Astrocyte of the cerebellum (primary cell): ENCODE data around the gene RFX1.
"Not testable (repeated sequence)": the region's sequence is repeated elsewhere in the genome, so short reads cannot be mapped to it uniquely, and the experiment has no call there.

ENCODE experiments used
- DNase-seq: peaks from one replicate; pipeline ENCODE4 v3.0.0-alpha.2; 2011; ENCODE audit warnings: low read depth
- H3K4me3 ChIP-seq: 2 replicates; pipeline ENCODE4 v1.5.1; 2011; ENCODE audit warnings: mild to moderate bottlenecking, low read depth, low read length, moderate library complexity
- CTCF ChIP-seq: IDR thresholded peaks from 2 replicates; pipeline ENCODE4 v1.5.1; 2012; ENCODE audit warnings: low read length, low read depth, moderate library complexity, mild to moderate bottlenecking; ENCODE audit errors: missing control alignments
- in situ Hi-C: cut with HindIII; loops from 2 replicates; pipeline ENCODE4 v1.10.0; 2017; ENCODE audit warnings: low sequenced_read_pairs

Gene RFX1

GRCh38 chr19:13929956-13930355 lies 76.2 kb downstream of the RFX1 start:
- no peak for DNase-seq
- TF ChIP-seq CTCF: no peak
- H3K4me3 ChIP-seq: no peak overlapping the region
- in situ Hi-C loops: no loop called here

- H3K4me3 ChIP-seq: no peak overlapping the region
- DNase-seq: no peak
- no peak for TF ChIP-seq CTCF
- in situ Hi-C loops: no loop called here
These were observed 76.8 kb downstream of the RFX1 start for GRCh38 chr19:13929340-13929739.

- DNase-seq: no peak
- H3K4me3 ChIP-seq: no peak overlapping the region
- in situ Hi-C loops: no loop called here
- no peak for TF ChIP-seq CTCF
These were observed 79.4 kb downstream of the RFX1 start for GRCh38 chr19:13926715-13927114.

- no peak overlapping the region for H3K4me3 ChIP-seq
- no peak for TF ChIP-seq CTCF
- DNase-seq: no peak
- in situ Hi-C loops: no loop called here
These were observed 80.1 kb downstream of the RFX1 start for GRCh38 chr19:13926010-13926409.

- no peak for DNase-seq
- no peak for TF ChIP-seq CTCF
- in situ Hi-C loops: no loop called here
- no peak overlapping the region for H3K4me3 ChIP-seq
These were observed 82.7 kb downstream of the RFX1 start for GRCh38 chr19:13923194-13923987.

- in situ Hi-C loops, DNase-seq, H3K4me3 ChIP-seq: not testable (repeated sequence)
These were observed 84.0 kb downstream of the RFX1 start for GRCh38 chr19:13922118-13922517.

- no peak for TF ChIP-seq CTCF
- DNase-seq: no peak
- in situ Hi-C loops: no loop called here
- no peak overlapping the region for H3K4me3 ChIP-seq
These were observed 85.0 kb downstream of the RFX1 start for GRCh38 chr19:13920940-13921747.
